ENCODE data around the gene RBM48. TPM values are rescaled to one million over a fixed set of nuclear protein-coding genes. Genes with fewer than 3 reads are reported as not detected.

The RBM48 gene
- total RNA-seq, 1 experiment from 2014 or later: 8.2 TPM

DNA sequence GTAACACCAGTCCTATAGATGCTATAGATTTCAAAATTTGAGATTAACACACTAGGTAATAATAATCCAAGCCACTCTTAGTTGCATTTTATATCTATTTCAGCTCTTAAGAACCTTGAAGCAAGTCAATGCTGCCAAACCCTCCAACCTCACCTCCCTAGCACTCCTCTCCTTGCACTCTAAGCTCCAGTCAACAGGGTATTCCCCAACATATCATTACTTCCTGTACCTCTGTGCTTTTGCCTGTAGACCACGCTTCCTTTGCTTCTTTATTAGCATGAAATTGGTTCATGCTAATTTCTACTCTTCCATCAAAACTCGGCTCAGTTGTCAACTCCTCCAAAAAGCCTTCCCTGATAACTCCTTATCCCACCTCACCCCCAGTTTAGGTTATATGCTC, 24.8 kb upstream of the RBM48 start:
- H3K9ac ChIP-seq (ENCODE audit: low read length): no peak overlapping the region
- H2AFZ ChIP-seq (ENCODE audit: low read length): no peak overlapping the region
- no peaks in the 10 kb centered on the region for H3K4me1 ChIP-seq (ENCODE audit: insufficient read depth, low read length)
- H4K20me1 ChIP-seq (ENCODE audit: low read length): no peaks in the 10 kb centered on the region
- H3K9me3 ChIP-seq (ENCODE audit: low read length): no peaks in the 10 kb centered on the region
- ChIA-PET POLR2A (ENCODE audit: unreplicated experiment) (no interaction called here), CTCF (no interaction called here)
- no peaks in the 10 kb centered on the region for H3K27me3 ChIP-seq (ENCODE audit: low read length)
- ATAC-seq (no peak), DNase-seq (no peak)
- H3F3A ChIP-seq (ENCODE audit: low read length, unreplicated experiment): no peaks in the 10 kb centered on the region
- H3K9me2 ChIP-seq (replicated peaks; ENCODE audit: low read length): no peaks in the 10 kb centered on the region
- no peak overlapping the region for H3K27ac ChIP-seq (ENCODE audit: low read length)
- H3K79me2 ChIP-seq (ENCODE audit: low read length): no peaks in the 10 kb centered on the region
- TF ChIP-seq EZH2 (IDR thresholded peaks at IDR 0.05; ENCODE audit: low read length, unreplicated experiment): no peak
- TF ChIP-seq EZH2phosphoT487 (IDR thresholded peaks at IDR 0.05; ENCODE audit: borderline replicate concordance, low read length): no peak
- TF ChIP-seq, protein P1, sequence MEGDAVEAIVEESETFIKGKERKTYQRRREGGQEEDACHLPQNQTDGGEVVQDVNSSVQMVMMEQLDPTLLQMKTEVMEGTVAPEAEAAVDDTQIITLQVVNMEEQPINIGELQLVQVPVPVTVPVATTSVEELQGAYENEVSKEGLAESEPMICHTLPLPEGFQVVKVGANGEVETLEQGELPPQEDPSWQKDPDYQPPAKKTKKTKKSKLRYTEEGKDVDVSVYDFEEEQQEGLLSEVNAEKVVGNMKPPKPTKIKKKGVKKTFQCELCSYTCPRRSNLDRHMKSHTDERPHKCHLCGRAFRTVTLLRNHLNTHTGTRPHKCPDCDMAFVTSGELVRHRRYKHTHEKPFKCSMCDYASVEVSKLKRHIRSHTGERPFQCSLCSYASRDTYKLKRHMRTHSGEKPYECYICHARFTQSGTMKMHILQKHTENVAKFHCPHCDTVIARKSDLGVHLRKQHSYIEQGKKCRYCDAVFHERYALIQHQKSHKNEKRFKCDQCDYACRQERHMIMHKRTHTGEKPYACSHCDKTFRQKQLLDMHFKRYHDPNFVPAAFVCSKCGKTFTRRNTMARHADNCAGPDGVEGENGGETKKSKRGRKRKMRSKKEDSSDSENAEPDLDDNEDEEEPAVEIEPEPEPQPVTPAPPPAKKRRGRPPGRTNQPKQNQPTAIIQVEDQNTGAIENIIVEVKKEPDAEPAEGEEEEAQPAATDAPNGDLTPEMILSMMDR (conservative IDR thresholded peaks at IDR 0.05; ENCODE audit: low read depth, low read length): no peak
- intact Hi-C loops (cut with micrococcal nuclease): no loop called here
- H3K36me3 ChIP-seq (ENCODE audit: low read depth, low read length): peaks cover under 1% of the 10 kb centered on the region; the same call in 1 of the 2 replicates
- H3K4me2 ChIP-seq (ENCODE audit: low read length): no peak overlapping the region
- no TSS peak for BruUV-seq (replicated peaks)
- no peak overlapping the region for H3K4me3 ChIP-seq (ENCODE audit: low read length)

DNA sequence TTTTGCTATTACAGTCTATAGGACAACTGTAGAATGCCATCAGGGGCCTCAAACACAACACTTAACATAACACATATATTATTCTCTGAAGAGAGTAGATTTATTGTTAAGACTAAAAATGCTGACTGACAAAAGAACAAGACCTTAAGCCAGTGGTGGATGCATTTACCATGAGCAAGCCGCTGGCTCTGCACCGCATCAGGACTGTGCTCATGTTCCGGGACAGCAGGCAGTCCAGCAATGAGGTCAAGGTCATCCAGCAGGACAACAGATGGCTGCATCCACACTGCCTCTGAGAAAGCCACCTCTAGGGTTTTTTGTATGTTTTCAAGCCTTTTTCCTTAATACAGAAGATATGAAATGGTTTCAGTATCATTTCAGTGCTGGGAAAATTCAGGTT, 24.0 kb upstream of the RBM48 start:
- H3K27me3 ChIP-seq (ENCODE audit: low read length): no peaks in the 10 kb centered on the region
- H3K4me2 ChIP-seq (ENCODE audit: low read length): no peak overlapping the region
- H3K27ac ChIP-seq (ENCODE audit: low read length): no peak overlapping the region
- no peak overlapping the region for H3K9ac ChIP-seq (ENCODE audit: low read length)
- no peak overlapping the region for H2AFZ ChIP-seq (ENCODE audit: low read length)
- no peak overlapping the region for H3K4me3 ChIP-seq (ENCODE audit: low read length)
- CTCF ChIA-PET: no interaction called here
- no peaks in the 10 kb centered on the region for H3F3A ChIP-seq (ENCODE audit: low read length, unreplicated experiment)
- H3K4me1 ChIP-seq (ENCODE audit: insufficient read depth, low read length): no peaks in the 10 kb centered on the region
- intact Hi-C loops (cut with micrococcal nuclease): no loop called here
- DNase-seq: no peak
- H3K9me2 ChIP-seq (replicated peaks; ENCODE audit: low read length): no peaks in the 10 kb centered on the region
- TF ChIP-seq EZH2 (IDR thresholded peaks at IDR 0.05; ENCODE audit: low read length, unreplicated experiment): no peak
- TF ChIP-seq, protein P1 (conservative IDR thresholded peaks at IDR 0.05; ENCODE audit: low read depth, low read length): no peak
- no peak for TF ChIP-seq EZH2phosphoT487 (IDR thresholded peaks at IDR 0.05; ENCODE audit: borderline replicate concordance, low read length)
- no peaks in the 10 kb centered on the region for H4K20me1 ChIP-seq (ENCODE audit: low read length)
- POLR2A ChIA-PET (ENCODE audit: unreplicated experiment): no interaction called here
- H3K79me2 ChIP-seq (ENCODE audit: low read length): no peaks in the 10 kb centered on the region
- no TSS peak for BruUV-seq (replicated peaks)
- H3K36me3 ChIP-seq (ENCODE audit: low read depth, low read length): peaks cover 3% of the 10 kb centered on the region; the same call in 1 of the 2 replicates
- H3K9me3 ChIP-seq (ENCODE audit: low read length): no peaks in the 10 kb centered on the region
- ATAC-seq: no peak

DNA sequence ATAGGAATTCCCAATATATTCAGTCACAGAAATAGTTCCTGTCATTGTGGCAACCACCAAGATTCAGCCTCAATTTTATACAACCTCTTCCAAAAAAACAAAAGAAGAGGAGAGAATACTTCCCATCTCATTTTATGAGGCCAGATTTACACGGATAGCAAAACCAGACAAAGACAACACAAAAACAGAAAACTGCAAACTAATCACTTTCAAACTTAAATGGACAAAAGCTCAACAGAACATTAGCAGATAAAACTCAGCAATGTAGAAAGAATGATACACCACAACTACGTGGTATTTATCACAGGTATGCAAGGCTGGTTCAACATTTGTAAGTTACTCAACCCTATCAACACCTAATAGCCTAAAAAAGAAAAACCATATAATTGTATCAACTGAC, 22.2 kb upstream of the RBM48 start:
- intact Hi-C loops (cut with micrococcal nuclease): no loop called here
- Histone ChIP-seq H4K20me1 (ENCODE audit: low read length) (no peaks in the 10 kb centered on the region), H2AFZ (ENCODE audit: low read length) (no peak overlapping the region), H3K79me2 (ENCODE audit: low read length) (no peaks in the 10 kb centered on the region), H3K4me2 (ENCODE audit: low read length) (no peak overlapping the region), H3K27ac (ENCODE audit: low read length) (no peak overlapping the region), H3K9me2 (replicated peaks; ENCODE audit: low read length) (no peaks in the 10 kb centered on the region), H3K27me3 (ENCODE audit: low read length) (no peaks in the 10 kb centered on the region), H3K9me3 (ENCODE audit: low read length) (no peaks in the 10 kb centered on the region), H3K9ac (ENCODE audit: low read length) (no peak overlapping the region), H3K4me1 (ENCODE audit: insufficient read depth, low read length) (no peaks in the 10 kb centered on the region), H3F3A (ENCODE audit: low read length, unreplicated experiment) (no peaks in the 10 kb centered on the region), H3K4me3 (ENCODE audit: low read length) (no peak overlapping the region), H3K36me3 (ENCODE audit: low read depth, low read length) (peaks cover 3% of the 10 kb centered on the region; the same call in 1 of the 2 replicates)
- no peak for TF ChIP-seq EZH2phosphoT487 (IDR thresholded peaks at IDR 0.05; ENCODE audit: borderline replicate concordance, low read length)
- TF ChIP-seq, protein P1 (conservative IDR thresholded peaks at IDR 0.05; ENCODE audit: low read depth, low read length): no peak
- TF ChIP-seq EZH2 (IDR thresholded peaks at IDR 0.05; ENCODE audit: low read length, unreplicated experiment): no peak
- no TSS peak for BruUV-seq (replicated peaks)
- POLR2A ChIA-PET (ENCODE audit: unreplicated experiment): no interaction called here
- ATAC-seq: no peak
- CTCF ChIA-PET: no interaction called here
- DNase-seq: no peak

Data from PC-3 (cell line).